Esophagus muscularis mucosa (tissue), 4 donors: ENCODE measurements around the gene SRMS. TPM values are rescaled to one million over a fixed set of nuclear protein-coding genes. Genes with fewer than 3 reads are reported as not detected.

ENCODE experiments used
- DNase-seq: peaks from one replicate; pipeline ENCODE4 v3.0.0-alpha.2; 2017; ENCODE audit errors: extremely low spot score
- H3K27ac ChIP-seq, 4 donors: fragments of 200-600 bp; sonication (generic); replicated peaks in 1 of 4; 1 replicate in 3 of 4; 2 replicates in 1 of 4; pipeline ENCODE4 v1.5.1; 2016 to 2019; ENCODE audit warnings: mild to moderate bottlenecking in 1 of 4
- H3K27me3 ChIP-seq, 4 donors: fragments of 200-600 bp; sonication (generic); one replicate each; pipeline versions ENCODE4 v1.5.1 to v1.6.0; 2016 to 2019
- H3K36me3 ChIP-seq, 4 donors: fragments of 200-600 bp; sonication (generic); one replicate each; pipeline ENCODE4 v1.5.1; 2016 to 2019
- H3K4me1 ChIP-seq, 4 donors: fragments of 200-600 bp; sonication (generic); one replicate each; pipeline ENCODE4 v1.5.1; 2016 to 2019
- H3K4me3 ChIP-seq, 4 donors: fragments of 200-600 bp; sonication (generic); 1 replicate in 2 of 4; 2 replicates in 2 of 4; pipeline ENCODE4 v1.5.1; 2016 to 2019; ENCODE audit warnings: mild to moderate bottlenecking in 4 of 4, moderate library complexity in 1 of 4
- H3K9me3 ChIP-seq, 4 donors: fragments of 200-600 bp; sonication (generic); 1 replicate in 3 of 4; 2 replicates in 1 of 4; pipeline ENCODE4 v1.5.1; 2016 to 2019
- CTCF ChIP-seq, 3 experiments: fragments of 200-600 bp in 2 of 3; fragments of 450-650 bp in 1 of 3; sonication (generic) in 2 of 3; IDR thresholded peaks; one replicate each; pipeline ENCODE4 v1.5.1; 2017 to 2019; ENCODE audit warnings: antibody characterized with exemption in 3 of 3, mild to moderate bottlenecking in 2 of 3, moderate library complexity in 1 of 3
- EP300 ChIP-seq: sonication (generic); formaldehyde crosslinking; IDR thresholded peaks from one replicate; pipeline ENCODE4 v1.6.1; 2017; ENCODE audit warnings: antibody characterized with exemption
- POLR2A ChIP-seq: fragments of 450-650 bp; IDR thresholded peaks from one replicate; pipeline ENCODE4 v1.6.1; 2017; ENCODE audit warnings: antibody characterized with exemption, moderate library complexity, mild to moderate bottlenecking, low read depth
- POLR2AphosphoS5 ChIP-seq, 2 donors: sonication (generic); formaldehyde crosslinking; IDR thresholded peaks; one replicate each; pipeline ENCODE4 v1.6.1; 2017; ENCODE audit warnings: antibody characterized with exemption in 2 of 2
- WGBS: methylation state at CpG from one replicate; pipeline ENCODE4 v1.1.5; 2018; 5-methylcytosine and 5-hydroxymethylcytosine counted together
- intact Hi-C: fragments of 100-400 bp; cut with DNase I; formaldehyde crosslinking; loops from one replicate; pipeline ENCODE4 v1.15.1; 2023
- total RNA-seq, 4 donors: library from RNA; depleted of rRNA; stranded (reverse); fragments of >200 nt; gene quantifications; one replicate each; pipeline versions ENCODE4 v1.1.0 to v1.2.1, GENCODE V29; 2016

The SRMS gene
- total RNA-seq, 4 donors from 2014 or later: not detected

- Histone ChIP-seq H3K27me3 (peaks cover 4 to 81% (median 23%) of the 10 kb centered on the region in 4 donors), H3K4me1 (peaks cover 12 to 31% (median 27%) of the 10 kb centered on the region in 4 donors), H3K27ac (no peak overlapping the region), H3K9me3 (no peaks in the 10 kb centered on the region), H3K4me3 (no peak overlapping the region), H3K36me3 (peaks cover 0 to 69% (median 0%) of the 10 kb centered on the region in 4 donors)
- WGBS: 40% methylated on average over 1 of the region's 13 CpGs
- intact Hi-C loops: no loop called here
- no peak for TF ChIP-seq CTCF (IDR thresholded peaks at IDR 0.05)
- no peak for DNase-seq
Measured at GRCh38 chr20:63493563-63494020, 54.0 kb downstream of the SRMS start.

- H3K27me3 ChIP-seq: peaks cover 0 to 80% (median 22%) of the 10 kb centered on the region in 4 donors
Measured at GRCh38 chr20:63492982-63493381, 54.6 kb downstream of the SRMS start.

GRCh38 chr20:63492518-63492917 lies 55.0 kb downstream of the SRMS start:
- TF ChIP-seq EP300 (no peak), POLR2A (no peak), POLR2AphosphoS5 (IDR thresholded peaks at IDR 0.05) (no peak), CTCF (IDR thresholded peaks at IDR 0.05) (no peak)
- Histone ChIP-seq H3K4me3 (no peak overlapping the region), H3K4me1 (peaks cover 12 to 25% (median 23%) of the 10 kb centered on the region in 4 donors), H3K36me3 (peaks cover 0 to 78% (median 0%) of the 10 kb centered on the region in 4 donors), H3K27ac (no peak overlapping the region), H3K9me3 (no peaks in the 10 kb centered on the region), H3K27me3 (peaks cover 0 to 80% (median 21%) of the 10 kb centered on the region in 4 donors)
- intact Hi-C loops: no loop called here
- 93% methylated on average over 2 of the region's 2 CpGs for WGBS
- DNase-seq: no peak

More at GRCh38 chr20:63492982-63493381, 54.6 kb downstream of the SRMS start:
- Histone ChIP-seq H3K9me3 (no peaks in the 10 kb centered on the region), H3K4me3 (no peak overlapping the region), H3K36me3 (peaks cover 0 to 73% (median 0%) of the 10 kb centered on the region in 4 donors), H3K27ac (no peak overlapping the region), H3K4me1 (peaks cover 12 to 30% (median 26%) of the 10 kb centered on the region in 4 donors)
- intact Hi-C loops: no loop called here
- DNase-seq: no peak
- TF ChIP-seq EP300 (no peak), CTCF (IDR thresholded peaks at IDR 0.05) (no peak), POLR2AphosphoS5 (IDR thresholded peaks at IDR 0.05) (no peak), POLR2A (no peak)
- 89% methylated on average over 4 of the region's 14 CpGs for WGBS

- H3K36me3 ChIP-seq: peaks cover 0 to 78% (median 0%) of the 10 kb centered on the region in 4 donors
- no peaks in the 10 kb centered on the region for H3K9me3 ChIP-seq
- H3K4me1 ChIP-seq: peaks cover 10 to 19% (median 16%) of the 10 kb centered on the region in 4 donors
- intact Hi-C loops: no loop called here
- WGBS: 87% methylated on average over 4 of the region's 4 CpGs
- no peak overlapping the region for H3K4me3 ChIP-seq
- TF ChIP-seq POLR2AphosphoS5 (IDR thresholded peaks at IDR 0.05) (no peak), POLR2A (no peak), CTCF (IDR thresholded peaks at IDR 0.05) (no peak), EP300 (no peak)
- peaks cover 0 to 80% (median 22%) of the 10 kb centered on the region in 4 donors for H3K27me3 ChIP-seq
- DNase-seq: no peak
- H3K27ac ChIP-seq: no peak overlapping the region
Measured at GRCh38 chr20:63491635-63492230, 55.8 kb downstream of the SRMS start.
